PC-3 (cell line): Measurements from ENCODE around the gene SLC4A5. TPM values are rescaled to one million over a fixed set of nuclear protein-coding genes. Genes with fewer than 3 reads are reported as not detected.

Experiments used
- ATAC-seq: fragments of 200-7000 bp; cut with Tn5 transposase; 2 replicates; pipeline ENCODE4 v1.9.1; 2020; ENCODE audit warnings: mild to moderate bottlenecking, moderate library complexity
- BruUV-seq: library from RNA; stranded (reverse); fragments of 400-500 nt; replicated peaks from 2 replicates; lab custom pipeline; 2021; lab: Mats Ljungman, UMichigan
- CTCF ChIA-PET: fragments of 300-600 bp; sonication (Branson Sonifier 250); formaldehyde crosslinking; loops from one replicate; lab custom pipeline; 2022; ENCODE audit warnings: antibody characterized with exemption; lab: Charles Lee
- POLR2A ChIA-PET: fragments of 300-600 bp; sonication (Branson Sonifier 250); formaldehyde crosslinking; loops from one replicate; lab custom pipeline; 2022; ENCODE audit warnings: antibody characterized with exemption; ENCODE audit not compliant: unreplicated experiment; lab: Charles Lee
- DNase-seq: peaks from one replicate; pipeline ENCODE4 v3.0.0-alpha.2; 2015
- H2AFZ ChIP-seq: fragments of 300-600 bp; sonication (generic); 2 replicates; pipeline ENCODE4 v1.6.0; 2016; ENCODE audit warnings: antibody characterized with exemption, low read length
- H3F3A ChIP-seq: fragments of 300-600 bp; sonication (generic); one replicate; pipeline ENCODE4 v1.6.0; 2017; ENCODE audit warnings: antibody characterized with exemption, low read length, control low read depth, mild to moderate bottlenecking; ENCODE audit not compliant: unreplicated experiment
- H3K27ac ChIP-seq: fragments of 300-600 bp; sonication (generic); 2 replicates; pipeline ENCODE4 v1.5.1; 2016; ENCODE audit warnings: mild to moderate bottlenecking, low read length
- H3K27me3 ChIP-seq: fragments of 300-600 bp; sonication (generic); 2 replicates; pipeline ENCODE4 v1.6.1; 2016; ENCODE audit warnings: low read length, mixed read lengths
- H3K36me3 ChIP-seq: fragments of 300-600 bp; sonication (generic); 2 replicates; pipeline ENCODE4 v1.6.1; 2016; ENCODE audit warnings: low read depth, mixed run types, low read length, mixed read lengths
- H3K4me1 ChIP-seq: fragments of 300-600 bp; sonication (generic); 2 replicates; pipeline ENCODE4 v1.5.1; 2016; ENCODE audit warnings: low read length; ENCODE audit not compliant: insufficient read depth
- H3K4me2 ChIP-seq: fragments of 300-600 bp; sonication (generic); 2 replicates; pipeline ENCODE4 v1.6.0; 2016; ENCODE audit warnings: low read length
- H3K4me3 ChIP-seq: fragments of 300-600 bp; sonication (generic); 2 replicates; pipeline ENCODE4 v1.5.1; 2016; ENCODE audit warnings: mild to moderate bottlenecking, low read length, mixed read lengths
- H3K79me2 ChIP-seq: fragments of 300-600 bp; sonication (generic); 2 replicates; pipeline ENCODE4 v1.6.1; 2017; ENCODE audit warnings: low read length, mixed read lengths
- H3K9ac ChIP-seq: fragments of 300-600 bp; sonication (generic); 2 replicates; pipeline ENCODE4 v1.6.0; 2016; ENCODE audit warnings: mild to moderate bottlenecking, low read length
- H3K9me2 ChIP-seq: fragments of 300-600 bp; sonication (generic); replicated peaks from 2 replicates; pipeline ENCODE4 v1.6.1; 2016; ENCODE audit warnings: mixed run types, low read length, mixed read lengths
- H3K9me3 ChIP-seq: fragments of 300-600 bp; sonication (generic); 2 replicates; pipeline ENCODE4 v1.6.1; 2016; ENCODE audit warnings: low read length, mixed read lengths
- H4K20me1 ChIP-seq: fragments of 300-600 bp; sonication (generic); 2 replicates; pipeline ENCODE4 v1.6.1; 2016; ENCODE audit warnings: low read length, mixed read lengths
- CTCF ChIP-seq: fragments of 300-600 bp; sonication (generic); conservative IDR thresholded peaks from 2 replicates; pipeline ENCODE4 v1.5.1; 2017; ENCODE audit warnings: antibody characterized with exemption, low read depth, mild to moderate bottlenecking, low read length
- EZH2 ChIP-seq: fragments of 300-600 bp; sonication (generic); IDR thresholded peaks from one replicate; pipeline ENCODE4 v1.6.1; 2017; ENCODE audit warnings: antibody characterized with exemption, mild to moderate bottlenecking, low read length; ENCODE audit not compliant: unreplicated experiment
- EZH2phosphoT487 ChIP-seq: fragments of 300-600 bp; sonication (generic); IDR thresholded peaks from 2 replicates; pipeline ENCODE4 v1.6.1; 2018; ENCODE audit warnings: mild to moderate bottlenecking, antibody characterized with exemption, low read length, borderline replicate concordance
- intact Hi-C: fragments of 100-400 bp; cut with micrococcal nuclease; formaldehyde crosslinking; loops from 2 replicates; pipeline ENCODE4 v1.9.0; 2023
- total RNA-seq: library from RNA; depleted of rRNA; stranded (reverse); fragments of >200 nt; gene quantifications from 2 replicates; pipeline ENCODE4 v1.2.3, GENCODE V29; 2014

SLC4A5 gene
- total RNA-seq, 1 experiment from 2014 or later = 2.4 TPM

- Histone ChIP-seq H3F3A (no peaks in the 10 kb centered on the region), H3K27me3 (no peaks in the 10 kb centered on the region), H3K9ac (peak within 1 kb of the TSS; percentile 95), H4K20me1 (peaks cover 29% of the 10 kb centered on the region), H3K4me3 (peak within 1 kb of the TSS; percentile 84), H3K27ac (peak within 1 kb of the TSS; percentile 42), H2AFZ (peak within 1 kb of the TSS; percentile 87), H3K36me3 (no peaks in the 10 kb centered on the region), H3K4me2 (peak within 1 kb of the TSS; percentile 91), H3K4me1 (peaks cover 11% of the 10 kb centered on the region), H3K9me2 (no peaks in the 10 kb centered on the region), H3K9me3 (no peaks in the 10 kb centered on the region), H3K79me2 (peaks cover 49% of the 10 kb centered on the region)
- BruUV-seq = no TSS peak
- DNase-seq (peak; percentile 99), ATAC-seq (peak; percentile 98)
- ChIA-PET POLR2A (interaction anchor here (0.5 to 0.7 kb wide), 5 partner anchors 13 to 355 kb away, joined by 3 to 10 read pairs (median 4); no protein-coding TSS in a partner anchor), CTCF (interaction anchor here (0.5 to 0.6 kb wide), 3 partner anchors 21 to 399 kb away, joined by 4 to 7 read pairs (median 5); partner anchors contain the start of gene DUSP11)
- no peak for TF ChIP-seq CTCF
- TF ChIP-seq EZH2 = no peak
- no peak for TF ChIP-seq EZH2phosphoT487
- intact Hi-C loops = loop anchor here (2.0 kb wide), 1 partner anchor 20 kb away; the partner anchor contains the start of gene MTHFD2
Observed at GRCh38 chr2:74178211-74179062, 164.8 kb downstream of the SLC4A5 start, which contains the start of gene MOB1A. Gene MOB1A, minus strand, starts transcription at chr2:74178879. Its CDS starts 205 bp downstream, at chr2:74178674.

GRCh38 chr2:74177696-74178095, 165.5 kb downstream of the SLC4A5 start:
- Histone ChIP-seq H3K36me3 (no peaks in the 10 kb centered on the region), H3K4me3 (peak overlapping the region; percentile 84), H3K4me2 (peak overlapping the region; percentile 91), H3K9ac (peak overlapping the region; percentile 95), H2AFZ (no peak overlapping the region), H3K9me2 (no peaks in the 10 kb centered on the region), H3F3A (no peaks in the 10 kb centered on the region), H3K27ac (no peak overlapping the region), H4K20me1 (peaks cover 29% of the 10 kb centered on the region), H3K27me3 (no peaks in the 10 kb centered on the region), H3K4me1 (peaks cover 11% of the 10 kb centered on the region), H3K9me3 (no peaks in the 10 kb centered on the region), H3K79me2 (peaks cover 56% of the 10 kb centered on the region)
- intact Hi-C loops = loop anchor here (2.0 kb wide), 1 partner anchor 21 kb away; the partner anchor contains the start of gene MTHFD2
- CTCF ChIA-PET = no interaction called here
- BruUV-seq = no TSS peak
- ATAC-seq = no peak
- TF ChIP-seq CTCF (no peak), EZH2 (no peak), EZH2phosphoT487 (no peak)
- POLR2A ChIA-PET = interaction anchor here (0.5 kb wide), 1 partner anchor 354 kb away, joined by 4 read pairs; no protein-coding TSS in a partner anchor
- DNase-seq = no peak
